Psoas muscle (tissue), 8 donors: ENCODE measurements around the gene ETV5. TPM values are rescaled to one million over a fixed set of nuclear protein-coding genes. Genes with fewer than 3 reads are reported as not detected.
A peak's percentile ranks its signal among the peaks of the same experiment; 100 is the strongest.

Experiments used
- ATAC-seq, 4 donors: fragments of 200-7000 bp; cut with Tn5 transposase; one replicate each; pipeline ENCODE4 v1.9.1; 2020; ENCODE audit warnings: moderate library complexity in 3 of 4, mild to moderate bottlenecking in 2 of 4
- DNase-seq, 2 donors: peaks; one replicate each; pipeline ENCODE4 v3.0.0-alpha.2; 2020
- H3K27ac ChIP-seq: fragments of 200-600 bp; one replicate; pipeline ENCODE4 v1.8.0; 2022
- H3K27me3 ChIP-seq, 3 donors: fragments of 200-600 bp in 1 of 3; one replicate each; pipeline versions ENCODE4 v1.6.1 to v1.8.0; 2013 to 2022; ENCODE audit warnings: low read length in 2 of 3, mild to moderate bottlenecking in 2 of 3, moderate library complexity in 1 of 3; ENCODE audit not compliant: insufficient read depth in 3 of 3
- H3K36me3 ChIP-seq, 2 donors: fragments of 200-600 bp in 1 of 2; one replicate each; pipeline versions ENCODE4 v1.6.1 to v1.8.0; 2013 to 2022; ENCODE audit warnings: low read depth in 1 of 2, mild to moderate bottlenecking in 1 of 2, moderate library complexity in 1 of 2; ENCODE audit not compliant: insufficient read depth in 1 of 2
- H3K4me1 ChIP-seq: fragments of 200-600 bp; one replicate; pipeline ENCODE4 v1.8.0; 2022
- H3K4me3 ChIP-seq: fragments of 200-600 bp; one replicate; pipeline ENCODE4 v1.8.0; 2022; ENCODE audit warnings: mild to moderate bottlenecking
- H3K9me3 ChIP-seq: fragments of 200-600 bp; one replicate; pipeline ENCODE4 v1.8.0; 2022
- CTCF ChIP-seq: fragments of 200-600 bp; IDR thresholded peaks from one replicate; pipeline ENCODE4 v1.8.0; 2022; ENCODE audit warnings: antibody characterized with exemption
- WGBS, 3 donors: extraction: QIAGEN DNeasy Blood & Tissue Kit; methylation state at CpG; one replicate each; pipeline versions ENCODE4 v1.1.6 to v1.1.7; 2013; 5-methylcytosine and 5-hydroxymethylcytosine counted together
- intact Hi-C, 2 donors: fragments of 100-400 bp; cut with DNase I; formaldehyde crosslinking; loops; one replicate each; pipeline versions ENCODE4 v1.11.0 to v1.14.2; 2022
- polyA plus RNA-seq, 3 donors: library from polyadenylated mRNA; stranded (reverse); fragments of 200-250 nt; gene quantifications; one replicate each; pipeline ENCODE4 v1.2.3, GENCODE V29; 2013
- total RNA-seq, 4 donors: library from RNA; stranded (reverse); fragmentation: NEBNext Ultra II Directional in 2 of 4; extraction: Animal tissue kit (Norgen Biotek cat#: 25700) in 2 of 4; gene quantifications; one replicate each; pipeline versions ENCODE4 v1.2.1 to v1.2.4, GENCODE V29; 2021 to 2023
- donor health status: healthy with polysubstance abuse.
- donor health status: DM: no; HTN: no; CAD: no; lungs with moderate emphysema.
- donor health status: Bipolar disorder and iron deficiency.
- donor health status: healthy.
- donor health status: DM: yes; HTN: yes; CAD: no.
- donor health status: DM: no; HTN: no; CAD: no.
- donor health status: DM: no; HTN: no; CAD: no.
- donor health status: DM: yes; HTN: yes; CAD: no.

ETV5 gene
- total and polyA plus RNA-seq, 7 donors = 7.2 to 47.1 (median 8.0) TPM

- H3K27ac ChIP-seq = no peak overlapping the region
- TF ChIP-seq CTCF = no peak
- no peak for DNase-seq
- peaks cover 1% of the 10 kb centered on the region for H3K4me1 ChIP-seq
- no peaks in the 10 kb centered on the region for H3K36me3 ChIP-seq
- WGBS, 3 donors = 87 to 89% (median 87%) methylated on average over 15 of the region's 15 CpGs
- peaks cover 0 to 7% (median 2%) of the 10 kb centered on the region in 3 donors for H3K27me3 ChIP-seq
- ATAC-seq = no peak
- no peaks in the 10 kb centered on the region for H3K9me3 ChIP-seq
- intact Hi-C loops = no loop called here
- H3K4me3 ChIP-seq = no peak overlapping the region
Observed at GRCh38 chr3:186115239-186115996, 6.5 kb upstream of the ETV5 start.

- WGBS, 3 donors = 67 to 70% (median 69%) methylated on average over 12 of the region's 12 CpGs
- no peaks in the 10 kb centered on the region for H3K36me3 ChIP-seq
Observed at GRCh38 chr3:186110975-186111974, 2.4 kb upstream of the ETV5 start.

GRCh38 chr3:186109897-186110803, 1.3 kb upstream of the ETV5 start:
- ATAC-seq = peak in 1 of 4 donors; percentile 39
- peaks cover 0 to 2% (median 0%) of the 10 kb centered on the region in 3 donors for H3K27me3 ChIP-seq
- intact Hi-C loops = loop anchor here (2.0 to 5.0 kb wide), 5 partner anchors 52 to 168 kb away; no protein-coding TSS in a partner anchor
- peak overlapping the region; percentile 88 for H3K4me3 ChIP-seq
- no peaks in the 10 kb centered on the region for H3K9me3 ChIP-seq
- peak overlapping the region; percentile 88 for H3K27ac ChIP-seq
- H3K36me3 ChIP-seq = no peaks in the 10 kb centered on the region
- peaks cover 7% of the 10 kb centered on the region for H3K4me1 ChIP-seq
- peak; percentile 33 to 73 for DNase-seq
- WGBS, 3 donors = 5 to 6% (median 6%) methylated on average over 33 to 35 of the region's 35 CpGs
- TF ChIP-seq CTCF = no peak

More at GRCh38 chr3:186110975-186111974, 2.4 kb upstream of the ETV5 start:
- TF ChIP-seq CTCF = no peak
- Histone ChIP-seq H3K27me3 (peaks cover 0 to 2% (median 0%) of the 10 kb centered on the region in 3 donors), H3K9me3 (no peaks in the 10 kb centered on the region), H3K4me1 (peaks cover 7% of the 10 kb centered on the region), H3K27ac (no peak overlapping the region), H3K4me3 (no peak overlapping the region)
- no peak for DNase-seq
- intact Hi-C loops = loop anchor here in 1 of 2 donors (5.0 kb wide), 1 partner anchor 51 kb away; no protein-coding TSS in a partner anchor
- ATAC-seq = no peak
